Loucy (cell line): Measurements from ENCODE around the gene IRF6.

Experiments used
- H2AFZ ChIP-seq: fragments of 200-600 bp; sonication (generic); 2 replicates; pipeline ENCODE4 v1.6.0; 2016; ENCODE audit warnings: antibody characterized with exemption, mild to moderate bottlenecking, low read length, moderate library complexity
- H3F3A ChIP-seq: fragments of 200-600 bp; 2 replicates; pipeline ENCODE4 v1.6.0; 2016; ENCODE audit warnings: antibody characterized with exemption, low read depth, mild to moderate bottlenecking
- H3K27me3 ChIP-seq: fragments of 200-600 bp; sonication (generic); 2 replicates; pipeline ENCODE4 v1.6.1; 2014; ENCODE audit warnings: low read length, mild to moderate bottlenecking; ENCODE audit not compliant: insufficient read depth, poor library complexity, severe bottlenecking
- H3K36me3 ChIP-seq: fragments of 200-600 bp; sonication (generic); 2 replicates; pipeline ENCODE4 v1.6.1; 2016; ENCODE audit warnings: low read length; ENCODE audit not compliant: insufficient read depth
- H3K4me1 ChIP-seq: fragments of 200-600 bp; sonication (generic); 2 replicates; pipeline ENCODE4 v1.5.1; 2014; ENCODE audit warnings: low read length, mild to moderate bottlenecking; ENCODE audit not compliant: insufficient read depth, poor library complexity, severe bottlenecking
- H3K4me2 ChIP-seq: fragments of 200-600 bp; sonication (generic); 2 replicates; pipeline ENCODE4 v1.6.0; 2014; ENCODE audit warnings: antibody characterized with exemption, low read length, low read depth, mild to moderate bottlenecking; ENCODE audit not compliant: poor library complexity, severe bottlenecking
- H3K4me3 ChIP-seq: fragments of 200-600 bp; sonication (generic); 2 replicates; pipeline ENCODE4 v1.5.1; 2014; ENCODE audit warnings: low read length, mild to moderate bottlenecking, mixed read lengths; ENCODE audit not compliant: poor library complexity, severe bottlenecking
- H3K79me2 ChIP-seq: fragments of 200-600 bp; sonication (generic); 2 replicates; pipeline ENCODE4 v1.6.1; 2014; ENCODE audit warnings: low read length; ENCODE audit not compliant: insufficient read depth
- H3K9ac ChIP-seq: fragments of 200-600 bp; sonication (generic); 2 replicates; pipeline ENCODE4 v1.6.0; 2014; ENCODE audit warnings: mild to moderate bottlenecking, low read depth, low read length, moderate library complexity; ENCODE audit not compliant: poor library complexity, severe bottlenecking
- H3K9me2 ChIP-seq: fragments of 200-600 bp; sonication (generic); replicated peaks from 2 replicates; pipeline ENCODE4 v1.6.1; 2016; ENCODE audit warnings: low read depth, low read length, mixed read lengths
- H3K9me3 ChIP-seq: fragments of 200-600 bp; sonication (generic); 2 replicates; pipeline ENCODE4 v1.6.1; 2014; ENCODE audit warnings: mild to moderate bottlenecking, antibody characterized with exemption, low read length, low read depth; ENCODE audit not compliant: insufficient read depth
- H4K20me1 ChIP-seq: fragments of 200-600 bp; sonication (generic); 2 replicates; pipeline ENCODE4 v1.6.0; 2014; ENCODE audit warnings: antibody characterized with exemption, low read length, mild to moderate bottlenecking; ENCODE audit not compliant: insufficient read depth, poor library complexity, severe bottlenecking
- EZH2phosphoT487 ChIP-seq: fragments of 200-600 bp; IDR thresholded peaks from 2 replicates; pipeline ENCODE4 v1.6.1; 2018; ENCODE audit warnings: antibody characterized with exemption, mild to moderate bottlenecking, moderate library complexity, borderline replicate concordance
- TF ChIP-seq, protein P1 (sequence below): fragments of 200-600 bp; sonication (generic); conservative IDR thresholded peaks from 2 replicates; pipeline ENCODE4 v1.5.1; 2014; ENCODE audit warnings: mild to moderate bottlenecking, antibody characterized with exemption, low read length

IRF6 gene

DNA sequence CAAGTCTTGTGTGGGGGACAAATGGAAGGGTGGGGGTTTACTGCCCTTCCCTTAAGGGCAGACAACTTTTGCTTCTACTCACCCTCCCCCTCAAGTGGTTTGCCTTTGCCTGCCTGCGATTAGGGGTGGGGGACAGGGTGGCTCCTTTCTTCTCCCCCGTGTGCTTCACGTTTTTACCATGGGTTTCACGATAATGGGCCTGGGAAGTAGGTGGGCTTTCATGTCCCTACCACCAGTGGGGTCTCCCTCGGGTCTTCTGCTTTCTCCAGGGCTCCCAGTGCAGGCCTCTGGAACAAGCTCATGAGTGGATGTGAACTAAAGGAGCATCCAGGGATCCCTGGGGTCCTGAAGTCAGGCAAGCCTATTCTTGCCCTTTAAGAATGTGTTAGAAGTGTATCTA is 43.4 kb upstream of the IRF6 start:
- no peaks in the 10 kb centered on the region for H3K4me1 ChIP-seq
- H3K4me2 ChIP-seq = no peak overlapping the region
- H3K9me2 ChIP-seq = no peaks in the 10 kb centered on the region
- no peaks in the 10 kb centered on the region for H4K20me1 ChIP-seq
- H3K36me3 ChIP-seq = peaks cover 47% of the 10 kb centered on the region; the same call in 1 of the 2 replicates
- no peaks in the 10 kb centered on the region for H3K79me2 ChIP-seq
- no peaks in the 10 kb centered on the region for H3K27me3 ChIP-seq
- H2AFZ ChIP-seq = no peak overlapping the region
- TF ChIP-seq, protein P1, sequence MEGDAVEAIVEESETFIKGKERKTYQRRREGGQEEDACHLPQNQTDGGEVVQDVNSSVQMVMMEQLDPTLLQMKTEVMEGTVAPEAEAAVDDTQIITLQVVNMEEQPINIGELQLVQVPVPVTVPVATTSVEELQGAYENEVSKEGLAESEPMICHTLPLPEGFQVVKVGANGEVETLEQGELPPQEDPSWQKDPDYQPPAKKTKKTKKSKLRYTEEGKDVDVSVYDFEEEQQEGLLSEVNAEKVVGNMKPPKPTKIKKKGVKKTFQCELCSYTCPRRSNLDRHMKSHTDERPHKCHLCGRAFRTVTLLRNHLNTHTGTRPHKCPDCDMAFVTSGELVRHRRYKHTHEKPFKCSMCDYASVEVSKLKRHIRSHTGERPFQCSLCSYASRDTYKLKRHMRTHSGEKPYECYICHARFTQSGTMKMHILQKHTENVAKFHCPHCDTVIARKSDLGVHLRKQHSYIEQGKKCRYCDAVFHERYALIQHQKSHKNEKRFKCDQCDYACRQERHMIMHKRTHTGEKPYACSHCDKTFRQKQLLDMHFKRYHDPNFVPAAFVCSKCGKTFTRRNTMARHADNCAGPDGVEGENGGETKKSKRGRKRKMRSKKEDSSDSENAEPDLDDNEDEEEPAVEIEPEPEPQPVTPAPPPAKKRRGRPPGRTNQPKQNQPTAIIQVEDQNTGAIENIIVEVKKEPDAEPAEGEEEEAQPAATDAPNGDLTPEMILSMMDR = no peak
- no peak for TF ChIP-seq EZH2phosphoT487
- H3F3A ChIP-seq = no peaks in the 10 kb centered on the region
- H3K9me3 ChIP-seq = no peaks in the 10 kb centered on the region
- H3K9ac ChIP-seq = no peak overlapping the region
- no peak overlapping the region for H3K4me3 ChIP-seq

DNA sequence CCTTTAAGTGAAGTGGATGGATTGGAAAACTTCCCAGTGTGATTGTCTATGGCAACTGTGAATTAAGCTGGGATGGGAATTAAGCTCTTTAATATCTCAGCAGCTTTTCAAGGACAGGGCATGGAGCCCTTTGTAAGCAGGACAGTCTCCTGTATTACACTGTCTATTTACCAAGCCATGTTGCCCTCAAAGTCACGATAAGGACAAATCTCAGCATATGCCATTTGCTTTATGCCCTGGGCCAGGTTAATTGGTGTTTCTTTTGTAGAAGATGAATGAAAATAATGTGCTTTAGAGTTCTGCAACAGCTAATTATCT is 39.4 kb upstream of the IRF6 start:
- no peak overlapping the region for H3K4me3 ChIP-seq
- no peak overlapping the region for H3K4me2 ChIP-seq
- H3K9me3 ChIP-seq = no peaks in the 10 kb centered on the region
- no peaks in the 10 kb centered on the region for H3K9me2 ChIP-seq
- peaks cover 52% of the 10 kb centered on the region; the same call in 1 of the 2 replicates for H3K36me3 ChIP-seq
- TF ChIP-seq, protein P1 = no peak
- TF ChIP-seq EZH2phosphoT487 = no peak
- H3F3A ChIP-seq = no peaks in the 10 kb centered on the region
- H2AFZ ChIP-seq = no peak overlapping the region
- no peak overlapping the region for H3K9ac ChIP-seq
- no peaks in the 10 kb centered on the region for H4K20me1 ChIP-seq
- H3K4me1 ChIP-seq = no peaks in the 10 kb centered on the region
- H3K27me3 ChIP-seq = no peaks in the 10 kb centered on the region
- H3K79me2 ChIP-seq = no peaks in the 10 kb centered on the region

DNA sequence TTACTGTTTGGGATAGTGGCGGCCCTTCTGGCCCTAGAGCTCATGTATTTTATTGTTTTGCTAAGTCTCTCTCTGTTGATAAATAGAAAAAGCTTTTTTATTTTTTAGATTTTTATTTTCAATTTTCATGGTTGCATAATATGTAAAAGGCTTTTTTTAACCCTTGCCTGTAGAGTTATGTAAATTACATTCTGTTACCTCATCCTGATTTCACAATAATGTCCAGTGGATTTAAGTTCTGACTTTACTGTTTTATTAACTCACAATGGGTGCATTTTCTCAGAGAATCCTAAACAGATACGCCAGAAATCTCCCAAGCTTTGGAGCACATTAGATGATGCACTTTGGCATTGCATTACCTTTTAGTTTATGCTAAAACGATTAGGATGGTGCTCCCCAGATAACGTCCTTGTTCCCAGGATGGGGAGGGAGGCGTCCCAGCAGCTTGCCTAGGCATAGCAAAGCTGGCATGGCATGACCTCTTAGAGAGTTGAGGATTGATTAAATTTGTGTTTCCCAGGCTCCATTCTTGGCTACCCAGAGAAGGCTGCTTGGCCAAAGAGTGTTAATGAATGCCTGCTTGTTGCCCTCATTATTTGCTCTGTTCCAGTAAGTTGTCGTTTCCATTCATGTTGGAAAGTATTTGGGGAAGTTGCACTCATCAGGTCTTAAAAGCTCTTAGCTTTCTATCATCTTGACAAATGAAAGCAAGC is 38.9 kb upstream of the IRF6 start:
- Histone ChIP-seq H3K36me3 (peaks cover 53% of the 10 kb centered on the region; the same call in 1 of the 2 replicates), H3K4me2 (no peak overlapping the region)

More for the DNA sequence above, 38.9 kb upstream of the IRF6 start:
- TF ChIP-seq EZH2phosphoT487 = no peak
- TF ChIP-seq, protein P1 = no peak
- Histone ChIP-seq H3K9me2 (no peaks in the 10 kb centered on the region), H3K27me3 (no peaks in the 10 kb centered on the region), H3K4me3 (no peak overlapping the region), H3K9me3 (no peaks in the 10 kb centered on the region), H3K79me2 (no peaks in the 10 kb centered on the region), H4K20me1 (no peaks in the 10 kb centered on the region), H3K9ac (no peak overlapping the region), H3K4me1 (peaks cover 2% of the 10 kb centered on the region), H3F3A (no peaks in the 10 kb centered on the region), H2AFZ (no peak overlapping the region)
